GM12892 (cell line): ENCODE results near the gene TAF8.

Experiments used
- POLR2A ChIP-seq: IDR thresholded peaks from 2 replicates; pipeline ENCODE4 v1.6.1; 2011; ENCODE audit warnings: low read depth, low read length, control low read depth
- POLR2AphosphoS5 ChIP-seq: IDR thresholded peaks from 2 replicates; pipeline ENCODE4 v1.6.1; 2011; ENCODE audit warnings: low read depth, low read length, control low read depth

GRCh38 chr6:42042108-42042507 is 8.2 kb upstream of the TAF8 start:
- TF ChIP-seq POLR2A (no peak), POLR2AphosphoS5 (no peak)
